ENCODE results near the gene MRPL11.

The MRPL11 gene

DNA sequence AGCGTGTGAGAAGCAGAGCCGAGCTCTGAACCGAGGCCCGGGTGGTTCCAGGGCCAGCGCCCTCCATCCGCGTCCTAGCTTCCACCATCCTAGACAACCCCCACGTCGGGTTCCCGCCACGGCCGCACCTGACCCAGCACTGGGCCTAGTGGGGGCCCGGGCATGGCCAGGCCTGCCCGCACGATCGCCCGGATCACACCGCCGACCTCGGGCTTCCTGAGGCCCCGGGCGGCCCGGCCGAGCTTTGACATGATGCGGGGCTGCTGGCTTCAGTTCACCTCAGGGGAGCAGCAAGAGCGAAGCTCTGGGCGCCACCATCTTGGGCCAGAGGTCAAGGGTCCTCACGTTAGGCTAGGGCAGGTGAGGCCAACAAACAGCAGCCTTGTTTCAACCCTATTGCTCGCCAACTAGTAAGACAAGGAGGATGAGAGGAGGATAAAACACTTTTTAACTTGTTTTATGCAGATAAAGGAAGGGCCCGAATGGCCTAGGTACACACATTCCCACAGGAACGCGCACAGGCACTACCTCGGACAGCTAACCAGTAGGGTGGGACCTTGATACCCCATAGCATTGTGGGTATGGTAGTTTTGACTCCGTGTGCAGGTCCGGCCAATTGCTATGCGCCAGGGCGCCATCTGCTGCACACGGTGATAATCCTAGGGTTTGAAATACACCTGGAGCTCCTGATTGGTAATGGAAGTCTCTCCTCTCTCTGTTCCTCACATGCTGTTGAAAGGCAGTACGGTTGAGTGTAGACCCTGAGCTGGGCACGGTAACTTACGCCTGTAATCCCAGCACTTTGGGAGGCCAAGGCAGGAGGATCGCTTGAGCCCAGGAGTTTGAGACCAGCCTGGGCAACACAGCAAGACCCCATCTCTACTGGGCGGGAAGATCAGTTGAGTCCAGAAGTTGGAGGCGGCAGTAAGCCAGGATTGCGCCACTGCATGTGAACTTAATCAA lies at the start of gene MRPL11:
Gene MRPL11, minus strand, starts transcription at position 345 of the 963 bp plus-strand sequence. Its CDS starts 94 bp downstream, at position 251.
- peak; percentile 90 for DNase-seq (ENCODE audit: low spot score)

- DNase-seq (ENCODE audit: low spot score) = no peak
Measured at GRCh38 chr11:66484806-66485380, 46.2 kb upstream of the MRPL11 start.

- peak; percentile 95 for DNase-seq (ENCODE audit: low spot score)
Measured at GRCh38 chr11:66480117-66480938, 41.7 kb upstream of the MRPL11 start, which contains the start of gene DPP3. Gene DPP3, plus strand, starts transcription at chr11:66480434. Its CDS starts 1,767 bp downstream, at chr11:66482201.

GRCh38 chr11:66479394-66480116 lies 40.9 kb upstream of the MRPL11 start:
- no peak for DNase-seq (ENCODE audit: low spot score)

GRCh38 chr11:66478729-66479393 lies 40.2 kb upstream of the MRPL11 start:
- peak; percentile 39 for DNase-seq (ENCODE audit: low spot score)

DNA sequence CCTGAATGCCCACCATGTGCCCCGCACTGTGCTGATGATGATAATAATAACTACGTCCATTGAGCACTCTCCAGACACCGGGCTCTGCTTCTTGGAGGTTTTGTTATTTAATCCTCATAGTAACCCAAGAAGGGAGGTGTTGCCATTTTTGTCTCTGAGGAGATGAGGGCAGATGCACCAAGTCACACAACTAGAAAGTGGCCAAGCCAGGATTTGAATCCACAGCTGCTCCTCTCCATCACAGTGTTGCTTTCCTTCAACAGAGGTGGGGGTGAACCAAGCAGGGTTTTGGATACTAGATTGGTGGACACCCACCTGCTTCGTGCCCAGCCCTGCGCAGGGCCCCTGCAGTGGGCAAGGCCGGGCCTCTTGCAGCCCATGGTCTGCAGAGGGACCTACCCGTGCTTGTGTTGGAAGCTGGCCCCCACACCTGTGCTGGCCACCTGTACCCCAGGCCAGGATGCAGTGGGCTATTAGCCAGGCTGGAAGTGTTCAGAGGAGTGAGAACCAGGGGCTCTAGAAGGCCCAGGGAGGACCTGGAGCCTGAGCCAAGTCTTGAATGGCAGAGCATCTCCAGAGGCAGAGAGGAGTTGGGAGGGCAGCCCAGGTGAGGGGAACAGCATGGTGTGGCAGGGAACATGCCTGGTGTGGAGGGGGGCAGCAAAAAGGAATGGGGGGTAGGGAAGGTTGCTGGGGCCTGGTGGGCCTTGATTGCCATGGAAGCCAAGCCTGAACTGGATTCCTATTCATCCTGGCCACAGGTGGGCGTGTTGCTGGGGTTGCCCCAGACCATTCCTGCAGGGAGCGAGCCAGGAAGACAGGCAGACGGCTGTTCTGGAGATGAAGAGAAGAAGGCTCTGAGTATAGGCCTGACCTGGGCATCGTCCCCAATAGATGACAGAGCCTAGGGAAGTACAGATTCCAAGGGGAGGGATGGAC lies 38.9 kb upstream of the MRPL11 start:
- no peak for DNase-seq (ENCODE audit: low spot score)

- DNase-seq (ENCODE audit: low spot score) = no peak
Measured at GRCh38 chr11:66476841-66477251, 38.2 kb upstream of the MRPL11 start.

GRCh38 chr11:66476173-66476840 lies 37.7 kb upstream of the MRPL11 start:
- no peak for DNase-seq (ENCODE audit: low spot score)

DNA sequence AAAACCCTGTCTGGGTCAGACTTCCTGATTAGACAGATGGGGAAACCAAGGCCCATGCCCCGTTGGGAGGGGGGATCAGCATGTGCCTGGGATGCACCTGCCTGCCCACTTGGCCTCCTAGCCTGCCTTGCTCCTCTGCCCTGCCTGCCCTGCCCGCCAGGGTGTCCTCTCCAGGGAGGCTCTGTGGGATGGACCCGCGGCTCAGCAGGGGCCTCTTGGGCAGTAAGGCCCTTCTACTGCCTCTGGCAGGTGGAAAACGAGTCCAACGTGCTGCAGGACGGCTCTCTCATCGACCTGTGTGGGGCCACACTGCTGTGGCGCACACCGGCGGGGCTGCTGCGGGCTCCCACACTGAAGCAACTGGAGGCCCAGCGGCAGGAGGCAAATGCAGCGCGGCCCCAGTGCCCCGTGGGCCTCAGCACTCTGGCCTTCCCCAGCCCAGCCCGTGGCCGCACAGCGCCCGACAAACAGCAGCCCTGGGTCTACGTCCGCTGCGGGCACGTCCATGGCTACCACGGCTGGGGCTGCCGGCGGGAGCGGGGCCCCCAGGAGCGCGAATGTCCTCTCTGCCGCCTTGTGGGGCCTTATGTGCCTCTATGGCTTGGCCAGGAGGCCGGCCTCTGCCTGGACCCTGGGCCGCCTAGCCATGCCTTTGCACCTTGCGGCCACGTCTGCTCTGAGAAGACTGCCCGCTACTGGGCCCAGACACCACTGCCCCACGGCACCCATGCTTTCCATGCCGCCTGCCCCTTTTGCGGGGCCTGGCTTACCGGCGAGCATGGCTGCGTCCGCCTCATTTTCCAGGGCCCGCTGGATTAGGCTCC lies 36.9 kb upstream of the MRPL11 start:
- no peak for DNase-seq (ENCODE audit: low spot score)

- no peak for DNase-seq (ENCODE audit: low spot score)
Measured at GRCh38 chr11:66473608-66474515, 35.2 kb upstream of the MRPL11 start.

DNA sequence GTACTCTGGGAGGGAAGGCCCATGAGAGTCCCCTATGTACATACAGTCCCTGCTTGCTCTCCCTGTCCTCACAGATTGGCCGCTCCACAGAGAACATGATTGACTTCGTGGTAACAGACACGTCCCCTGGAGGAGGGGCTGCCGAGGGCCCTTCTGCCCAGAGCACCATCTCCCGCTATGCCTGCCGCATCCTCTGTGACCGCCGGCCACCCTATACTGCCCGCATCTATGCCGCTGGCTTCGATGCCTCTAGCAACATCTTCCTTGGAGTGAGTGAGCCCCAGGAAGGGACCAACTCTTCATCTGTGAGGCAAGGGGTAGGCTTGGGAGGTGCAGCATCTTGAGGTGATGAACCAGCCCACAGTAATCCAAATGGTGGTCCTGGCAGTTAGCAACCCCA lies 34.5 kb upstream of the MRPL11 start:
- no peak for DNase-seq (ENCODE audit: low spot score)

DNA sequence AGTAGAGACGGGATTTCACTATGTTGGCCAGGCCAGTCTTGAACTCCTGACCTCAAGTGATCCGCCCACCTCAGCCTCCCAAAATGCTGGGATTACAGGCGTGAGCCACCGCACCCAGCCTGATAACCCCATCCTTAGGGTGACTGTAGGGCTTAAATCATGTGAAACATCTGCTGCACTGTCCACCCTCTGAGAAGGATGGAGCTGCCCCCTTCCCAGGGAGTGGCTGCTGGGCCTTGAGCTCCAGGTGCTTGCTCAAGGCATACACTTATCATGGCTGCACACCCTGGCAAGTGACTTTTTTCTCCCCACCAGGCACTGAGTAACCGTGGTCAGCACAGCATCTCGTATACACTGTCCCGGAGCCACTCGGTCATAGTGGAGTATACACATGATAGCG lies 33.4 kb upstream of the MRPL11 start:
- DNase-seq (ENCODE audit: low spot score) = no peak

DNA sequence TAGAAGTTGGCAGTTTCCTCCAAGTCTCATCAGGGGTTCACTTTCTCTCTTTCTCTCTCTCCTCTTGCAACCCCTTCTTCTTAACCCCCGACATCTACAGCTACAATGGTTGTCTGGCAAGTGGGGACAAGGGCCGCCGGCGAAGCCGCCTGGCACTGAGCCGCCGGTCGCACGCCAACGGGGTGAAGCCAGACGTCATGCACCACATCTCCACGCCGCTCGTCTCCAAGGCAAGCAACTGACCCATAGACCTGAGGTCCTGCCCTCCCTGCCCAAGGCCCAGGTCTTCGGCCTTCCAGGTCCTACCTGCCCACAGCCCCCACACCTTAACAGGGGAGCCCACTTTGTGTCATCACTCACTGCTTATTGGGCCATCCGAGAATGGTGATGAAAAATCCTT lies 32.5 kb upstream of the MRPL11 start:
- no peak for DNase-seq (ENCODE audit: low spot score)

DNA sequence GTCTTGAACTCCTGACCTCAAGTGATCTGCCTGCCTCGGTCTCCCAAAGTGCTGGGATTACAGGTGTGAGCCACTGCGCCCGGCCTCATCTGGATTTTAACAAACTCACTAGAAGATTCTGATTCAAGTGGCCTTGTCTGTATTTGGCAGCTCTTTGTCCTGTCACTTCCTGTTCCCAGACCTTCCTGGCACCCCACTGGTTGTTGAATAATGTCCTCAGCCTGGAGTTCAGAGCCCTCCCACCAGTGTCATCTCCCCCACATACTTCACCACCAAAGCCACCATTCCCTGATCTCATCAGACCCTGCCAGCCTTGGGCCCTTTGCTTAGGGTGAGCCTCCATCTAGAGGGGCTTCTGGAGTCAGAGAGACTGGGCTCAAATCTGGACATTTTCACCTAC lies 31.4 kb upstream of the MRPL11 start:
- no peak for DNase-seq (ENCODE audit: low spot score)

DNA sequence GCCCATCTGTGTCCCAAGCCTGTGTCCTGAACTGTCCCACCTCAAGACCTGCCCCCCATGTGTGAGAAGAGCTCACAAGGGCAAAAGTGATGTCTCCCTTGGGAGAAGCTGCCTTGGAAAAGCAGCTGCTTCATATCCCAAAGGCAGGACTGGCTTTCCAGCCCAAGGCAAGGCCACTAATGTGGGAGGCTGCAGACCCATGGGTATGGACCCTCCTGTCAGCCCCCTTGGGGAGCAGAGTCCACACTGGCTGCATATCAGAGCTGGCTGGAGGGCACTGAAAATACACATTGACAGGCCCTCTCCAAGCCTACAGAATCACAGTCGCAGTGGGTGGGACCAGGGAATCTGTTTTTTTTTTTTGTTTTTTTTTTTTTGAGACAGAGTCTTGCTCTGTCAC lies 30.8 kb upstream of the MRPL11 start:
- DNase-seq (ENCODE audit: low spot score) = no peak

- no peak for DNase-seq (ENCODE audit: low spot score)
Measured at GRCh38 chr11:66468691-66469090, 30.0 kb upstream of the MRPL11 start.

DNA sequence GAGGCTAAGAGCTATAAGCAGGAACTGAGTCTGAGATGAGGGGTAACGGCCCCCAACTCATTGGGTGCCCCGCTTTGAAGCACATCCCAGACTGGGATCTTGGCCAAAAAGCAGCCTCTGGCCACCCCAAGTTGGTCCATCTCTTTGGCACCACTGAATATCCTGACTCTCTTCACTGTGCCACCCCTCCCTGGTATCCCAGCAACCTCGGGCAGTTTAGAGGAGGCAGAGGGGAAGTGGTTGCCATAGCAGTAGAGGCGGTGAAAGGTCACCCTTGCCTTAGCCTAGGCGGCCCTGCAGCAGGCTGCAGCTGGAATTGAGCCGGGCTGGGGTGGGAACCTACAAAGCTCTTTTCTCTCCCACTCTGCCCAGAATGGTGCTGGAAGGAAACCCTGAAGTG lies 29.1 kb upstream of the MRPL11 start:
- DNase-seq (ENCODE audit: low spot score) = no peak

Data from CD4-positive, alpha-beta T cell treated with Interleukin-15 for 4 hours (primary cell).